Breast epithelium (tissue), 4 donors: ENCODE measurements around the gene CTDNEP1. TPM values are rescaled to one million over a fixed set of nuclear protein-coding genes. Genes with fewer than 3 reads are reported as not detected.
A peak's percentile ranks its signal among the peaks of the same experiment; 100 is the strongest.

Experiments
- DNase-seq, 2 donors: peaks; one replicate each; pipeline ENCODE4 v3.0.0-alpha.2; 2019; ENCODE audit warnings: low spot score in 2 of 2
- H3K27ac ChIP-seq, 2 donors: fragments of 200-600 bp; sonication (generic) in 1 of 2; one replicate each; pipeline ENCODE4 v1.5.1; 2016 to 2019; ENCODE audit warnings: mild to moderate bottlenecking in 1 of 2
- H3K27me3 ChIP-seq, 2 donors: fragments of 200-600 bp; sonication (generic) in 1 of 2; one replicate each; pipeline versions ENCODE4 v1.5.1 to v1.6.0; 2017 to 2019; ENCODE audit warnings: control low read depth in 1 of 2, mild to moderate bottlenecking in 1 of 2
- H3K36me3 ChIP-seq: fragments of 200-600 bp; one replicate; pipeline ENCODE4 v1.5.1; 2019
- H3K4me1 ChIP-seq, 2 donors: fragments of 200-600 bp; sonication (generic); one replicate each; pipeline ENCODE4 v1.5.1; 2016 to 2019; ENCODE audit warnings: control low read depth in 1 of 2
- H3K4me3 ChIP-seq, 3 donors: fragments of 200-600 bp; sonication (generic); 1 replicate in 2 of 3; 2 replicates in 1 of 3; pipeline ENCODE4 v1.5.1; 2016 to 2019; ENCODE audit warnings: mild to moderate bottlenecking in 3 of 3, moderate library complexity in 2 of 3
- H3K9me3 ChIP-seq, 2 donors: fragments of 200-600 bp; sonication (generic) in 1 of 2; one replicate each; pipeline ENCODE4 v1.5.1; 2016 to 2019; ENCODE audit warnings: control low read depth in 1 of 2
- POLR2A ChIP-seq: fragments of 450-650 bp; IDR thresholded peaks from one replicate; pipeline ENCODE4 v1.6.1; 2016; ENCODE audit warnings: antibody characterized with exemption, mild to moderate bottlenecking, moderate library complexity
- POLR2AphosphoS5 ChIP-seq, 3 donors: sonication (generic); formaldehyde crosslinking; IDR thresholded peaks; one replicate each; pipeline ENCODE4 v1.6.1; 2017; ENCODE audit warnings: antibody characterized with exemption in 3 of 3
- intact Hi-C: fragments of 100-400 bp; cut with DNase I; formaldehyde crosslinking; loops from one replicate; pipeline ENCODE4 v1.15.1; 2023; ENCODE audit warnings: low total_unique reads
- total RNA-seq, 3 donors: library from RNA; depleted of rRNA; stranded (reverse); fragments of >200 nt; gene quantifications; one replicate each; pipeline ENCODE4 v1.1.0, GENCODE V29; 2016
- TF ChIP-seq, protein P1 (sequence below), 3 donors: fragments of 450-650 bp; IDR thresholded peaks; one replicate each; pipeline ENCODE4 v1.5.1; 2016 to 2017; ENCODE audit warnings: antibody characterized with exemption in 3 of 3, mild to moderate bottlenecking in 3 of 3, moderate library complexity in 3 of 3

The CTDNEP1 gene
- total RNA-seq, 3 donors from 2014 or later, result 35.7 to 67.5 (median 60.5) TPM

DNA sequence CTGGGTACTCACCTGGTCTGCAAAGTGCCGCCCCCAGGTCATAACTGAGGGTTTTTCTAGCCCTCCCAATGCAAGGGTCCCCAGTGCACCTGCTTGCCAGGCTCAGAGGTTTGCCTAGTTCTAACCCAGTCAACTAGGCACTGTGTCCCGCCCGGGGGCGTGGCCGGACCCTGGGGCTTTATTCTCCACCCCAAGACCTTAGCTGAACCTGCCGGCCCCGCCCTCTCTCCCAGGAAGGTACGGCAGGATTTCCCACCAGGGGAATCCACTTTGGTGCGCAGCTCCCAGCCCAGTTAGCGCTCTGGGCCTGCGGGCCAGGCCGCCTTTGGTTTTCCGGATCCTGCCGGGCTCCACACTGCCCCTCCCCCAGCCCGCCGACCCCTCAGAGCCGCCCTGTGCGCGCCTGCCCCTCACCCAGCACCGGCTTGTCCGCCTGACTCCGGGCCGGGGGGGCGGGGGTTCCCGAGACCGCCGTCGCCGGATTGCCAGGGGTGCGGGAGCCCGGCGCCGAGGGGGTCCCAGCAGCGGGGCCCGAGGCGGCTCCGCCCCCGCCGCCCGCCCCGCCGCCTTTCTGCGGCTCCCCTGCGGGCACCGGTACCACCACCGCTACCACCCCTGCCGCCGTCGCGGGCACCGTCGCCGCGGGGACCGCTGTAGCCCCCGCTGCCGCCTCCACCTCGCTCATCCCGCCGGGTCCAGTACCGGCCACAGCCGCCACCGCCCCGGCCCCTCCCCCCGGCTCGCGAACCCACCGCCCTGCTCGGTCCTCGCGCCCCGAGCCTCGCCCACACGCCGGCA lies 42.5 kb upstream of the CTDNEP1 start:
- TF ChIP-seq, protein P1, sequence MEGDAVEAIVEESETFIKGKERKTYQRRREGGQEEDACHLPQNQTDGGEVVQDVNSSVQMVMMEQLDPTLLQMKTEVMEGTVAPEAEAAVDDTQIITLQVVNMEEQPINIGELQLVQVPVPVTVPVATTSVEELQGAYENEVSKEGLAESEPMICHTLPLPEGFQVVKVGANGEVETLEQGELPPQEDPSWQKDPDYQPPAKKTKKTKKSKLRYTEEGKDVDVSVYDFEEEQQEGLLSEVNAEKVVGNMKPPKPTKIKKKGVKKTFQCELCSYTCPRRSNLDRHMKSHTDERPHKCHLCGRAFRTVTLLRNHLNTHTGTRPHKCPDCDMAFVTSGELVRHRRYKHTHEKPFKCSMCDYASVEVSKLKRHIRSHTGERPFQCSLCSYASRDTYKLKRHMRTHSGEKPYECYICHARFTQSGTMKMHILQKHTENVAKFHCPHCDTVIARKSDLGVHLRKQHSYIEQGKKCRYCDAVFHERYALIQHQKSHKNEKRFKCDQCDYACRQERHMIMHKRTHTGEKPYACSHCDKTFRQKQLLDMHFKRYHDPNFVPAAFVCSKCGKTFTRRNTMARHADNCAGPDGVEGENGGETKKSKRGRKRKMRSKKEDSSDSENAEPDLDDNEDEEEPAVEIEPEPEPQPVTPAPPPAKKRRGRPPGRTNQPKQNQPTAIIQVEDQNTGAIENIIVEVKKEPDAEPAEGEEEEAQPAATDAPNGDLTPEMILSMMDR (IDR thresholded peaks at IDR 0.05), result no peak
- TF ChIP-seq POLR2A (no peak), POLR2AphosphoS5 (IDR thresholded peaks at IDR 0.05) (no peak)
- no peaks in the 10 kb centered on the region for H3K27me3 ChIP-seq
- peak overlapping the region; percentile 63 to 71 for H3K27ac ChIP-seq
- intact Hi-C loops, result loop anchor here (2.0 kb wide), 1 partner anchor 13 kb away; the partner anchor contains the start of gene SLC2A4
- H3K9me3 ChIP-seq, result no peaks in the 10 kb centered on the region
- peak overlapping the region; percentile 0 to 58 (median 46) for H3K4me3 ChIP-seq
- no peak for DNase-seq
- no peaks in the 10 kb centered on the region for H3K36me3 ChIP-seq
- peaks cover 4% of the 10 kb centered on the region in 2 donors for H3K4me1 ChIP-seq

DNA sequence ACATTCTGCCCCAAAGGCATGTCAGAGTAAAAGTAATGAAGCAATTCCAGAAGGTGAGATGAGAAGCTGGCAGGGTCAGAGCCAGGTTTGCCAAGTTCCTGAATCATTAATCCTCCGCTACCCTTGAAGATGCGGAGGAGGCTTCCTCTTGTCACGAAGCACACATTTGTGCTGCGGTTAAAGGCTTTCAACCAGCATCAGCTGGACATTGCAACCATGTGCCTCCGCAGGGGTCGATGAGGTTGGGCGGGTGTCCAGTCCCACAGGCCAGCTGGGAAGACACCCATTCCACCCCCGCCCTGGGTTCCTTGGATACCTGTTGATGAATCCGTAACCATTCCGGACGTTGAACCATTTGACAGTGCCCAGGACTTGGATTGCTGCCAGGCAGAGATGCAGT lies 41.6 kb upstream of the CTDNEP1 start:
- H3K4me3 ChIP-seq, result peak overlapping the region in 1 of 3 donors; percentile 15
- no peaks in the 10 kb centered on the region for H3K9me3 ChIP-seq
- intact Hi-C loops, result no loop called here
- TF ChIP-seq POLR2A (no peak), POLR2AphosphoS5 (IDR thresholded peaks at IDR 0.05) (no peak)
- TF ChIP-seq, protein P1 (IDR thresholded peaks at IDR 0.05), result no peak
- no peaks in the 10 kb centered on the region for H3K27me3 ChIP-seq
- H3K36me3 ChIP-seq, result no peaks in the 10 kb centered on the region
- DNase-seq, result no peak
- H3K27ac ChIP-seq, result peak overlapping the region; percentile 63 to 71
- peaks cover 4% of the 10 kb centered on the region in 2 donors for H3K4me1 ChIP-seq

DNA sequence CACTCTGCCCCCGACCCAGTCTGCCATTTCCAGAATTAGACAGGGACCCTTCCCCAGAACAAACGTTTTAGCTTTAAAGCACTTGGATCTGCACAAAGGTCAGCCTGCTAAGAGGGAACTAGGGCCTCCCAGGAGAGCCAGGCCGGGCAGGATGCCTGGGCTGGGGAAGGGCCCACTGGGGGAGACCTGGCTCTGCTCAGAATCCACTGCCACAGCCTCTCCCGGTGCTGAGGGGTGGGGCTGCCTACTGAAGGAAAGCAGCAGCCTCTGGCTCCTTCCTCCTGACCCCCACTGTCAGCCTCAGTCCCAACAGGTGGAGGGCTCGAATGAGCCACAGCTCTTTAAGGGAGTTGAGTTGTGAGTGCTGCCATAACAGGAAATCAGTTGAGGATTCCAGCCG lies 41.2 kb upstream of the CTDNEP1 start:
- Histone ChIP-seq H3K9me3 (no peaks in the 10 kb centered on the region), H3K4me3 (no peak overlapping the region), H3K36me3 (no peaks in the 10 kb centered on the region), H3K27me3 (no peaks in the 10 kb centered on the region), H3K4me1 (peaks cover 4% of the 10 kb centered on the region in 2 donors), H3K27ac (peak overlapping the region; percentile 63 to 71)
- intact Hi-C loops, result no loop called here
- TF ChIP-seq POLR2AphosphoS5 (IDR thresholded peaks at IDR 0.05) (no peak), POLR2A (no peak)
- TF ChIP-seq, protein P1 (IDR thresholded peaks at IDR 0.05), result no peak
- DNase-seq, result no peak

DNA sequence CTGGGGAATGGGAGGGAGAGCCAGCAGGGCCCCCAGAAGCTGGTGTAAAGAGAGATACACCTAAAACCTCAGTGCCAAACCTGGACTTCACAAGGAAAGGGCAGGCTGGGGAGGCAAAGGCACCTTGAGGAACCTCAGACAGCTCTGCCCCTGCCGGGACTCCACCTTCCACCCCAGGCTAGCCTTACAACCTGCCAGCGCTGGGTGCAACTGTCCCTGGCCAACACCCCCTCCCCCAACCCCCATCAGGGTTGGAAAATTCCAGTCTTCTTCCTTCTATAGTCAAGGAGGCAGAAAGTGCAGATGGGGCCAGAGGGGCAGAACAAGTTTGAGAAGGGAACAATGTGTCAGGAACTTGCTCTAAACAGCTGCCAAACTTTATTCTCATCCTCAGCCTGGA lies 40.7 kb upstream of the CTDNEP1 start:
- no peak overlapping the region for H3K4me3 ChIP-seq

DNA sequence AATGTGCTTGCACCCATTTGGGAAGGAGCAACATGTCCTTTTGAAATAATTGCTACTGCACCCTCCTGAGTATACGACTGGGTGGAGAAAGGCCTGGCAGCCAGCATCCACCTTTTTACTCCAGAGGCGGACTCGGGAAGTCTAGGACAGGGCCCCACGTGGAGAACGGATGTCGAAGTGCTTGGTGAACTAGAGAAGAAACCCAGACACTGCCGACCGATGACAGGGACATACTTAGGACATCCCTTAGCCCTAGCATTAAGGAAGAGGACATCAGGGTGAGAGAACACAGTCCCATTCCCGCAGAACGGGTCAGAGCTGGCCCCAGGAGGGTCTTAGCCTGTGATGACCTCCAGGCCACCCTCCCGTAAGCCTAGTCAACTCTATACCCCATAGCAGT lies 39.2 kb upstream of the CTDNEP1 start:
- Histone ChIP-seq H3K9me3 (no peaks in the 10 kb centered on the region), H3K4me1 (no peaks in the 10 kb centered on the region), H3K4me3 (no peak overlapping the region), H3K27ac (no peak overlapping the region), H3K36me3 (no peaks in the 10 kb centered on the region), H3K27me3 (no peaks in the 10 kb centered on the region)
- intact Hi-C loops, result no loop called here
- TF ChIP-seq POLR2A, result no peak
- TF ChIP-seq POLR2AphosphoS5 (IDR thresholded peaks at IDR 0.05), result no peak
- TF ChIP-seq, protein P1 (IDR thresholded peaks at IDR 0.05), result no peak
- no peak for DNase-seq

More for the DNA sequence above, 40.7 kb upstream of the CTDNEP1 start:
- DNase-seq, result no peak
- Histone ChIP-seq H3K27me3 (no peaks in the 10 kb centered on the region), H3K27ac (peak overlapping the region; percentile 63 to 71), H3K9me3 (no peaks in the 10 kb centered on the region), H3K4me1 (peaks cover 4% of the 10 kb centered on the region in 2 donors), H3K36me3 (no peaks in the 10 kb centered on the region)
- TF ChIP-seq, protein P1 (IDR thresholded peaks at IDR 0.05), result no peak
- no peak for TF ChIP-seq POLR2A
- TF ChIP-seq POLR2AphosphoS5 (IDR thresholded peaks at IDR 0.05), result no peak
- intact Hi-C loops, result no loop called here
